NCI-H1694 treated with DMSO at 0.1 percent for 48 hours (cell line): ENCODE results near the gene CXorf51A.
"Not testable (repeated sequence)": the region's sequence is repeated elsewhere in the genome, so short reads cannot be mapped to it uniquely, and the experiment has no call there.

Experiments used
- DNase-seq: peaks from one replicate; lab custom pipeline; 2025; lab: John Stamatoyannopoulos, UW

CXorf51A gene

DNA sequence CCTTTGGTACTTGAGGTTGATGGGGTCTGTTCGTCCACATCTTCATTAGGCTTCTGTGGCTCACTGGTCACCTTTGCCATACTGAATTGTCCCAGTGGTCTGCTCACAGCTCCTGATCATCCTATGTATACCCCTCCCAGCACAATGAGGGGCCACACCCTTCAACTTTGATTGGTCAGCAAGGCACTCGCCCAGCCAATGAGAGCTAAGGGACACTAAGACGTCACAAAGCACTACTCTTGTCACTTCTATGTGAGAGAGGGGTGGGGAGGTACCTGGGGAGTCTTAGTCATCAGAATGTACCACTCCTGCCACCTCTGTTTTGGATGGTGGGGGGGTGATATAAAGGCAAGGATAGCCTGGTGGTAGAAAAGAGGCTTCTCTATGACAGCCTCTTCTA is at the start of gene CXorf51A:
Gene CXorf51A, minus strand, starts transcription at position 101 of the 400 bp plus-strand sequence. Its CDS starts 21 bp downstream, at position 80.
- DNase-seq: not testable (repeated sequence)

DNA sequence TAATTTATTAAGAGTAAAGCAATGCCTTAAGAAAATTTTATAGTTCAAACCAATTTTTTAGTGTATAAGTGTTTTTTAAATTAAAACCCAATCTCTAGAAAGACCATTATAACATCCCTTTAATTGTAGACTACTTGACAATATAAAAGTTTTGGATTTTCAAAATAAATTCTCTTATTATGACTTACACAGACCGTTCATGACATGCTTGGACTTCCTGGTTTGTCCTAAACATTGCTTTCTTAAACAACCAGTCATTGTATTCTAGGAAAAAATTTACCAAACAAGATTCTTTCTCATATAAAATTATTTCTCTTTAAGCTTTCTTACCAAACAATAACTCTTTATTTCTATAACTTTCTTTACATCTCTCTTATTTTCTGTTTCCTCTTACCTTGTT is 49.0 kb upstream of the CXorf51A start:
- no peak for DNase-seq

DNA sequence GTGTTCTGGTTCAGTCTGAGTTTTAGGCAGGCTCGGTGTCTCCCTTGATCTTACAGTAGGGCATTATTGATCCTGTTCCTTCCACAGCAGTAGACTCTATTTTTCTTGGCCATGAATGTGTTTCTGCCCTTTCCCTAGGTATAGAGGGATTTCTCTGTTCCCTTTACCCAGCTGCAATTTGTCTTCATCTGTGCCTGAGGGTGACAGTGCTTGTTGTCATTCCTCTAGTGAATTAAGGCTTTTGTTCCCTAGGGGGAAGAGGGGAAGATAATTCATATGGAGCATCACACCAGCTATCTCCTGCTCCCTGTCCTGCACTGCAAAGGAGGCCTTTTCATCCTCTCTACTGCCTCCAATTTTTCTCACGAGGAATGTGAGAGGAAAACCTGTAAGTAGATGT is 39.7 kb upstream of the CXorf51A start:
- no peak for DNase-seq

DNA sequence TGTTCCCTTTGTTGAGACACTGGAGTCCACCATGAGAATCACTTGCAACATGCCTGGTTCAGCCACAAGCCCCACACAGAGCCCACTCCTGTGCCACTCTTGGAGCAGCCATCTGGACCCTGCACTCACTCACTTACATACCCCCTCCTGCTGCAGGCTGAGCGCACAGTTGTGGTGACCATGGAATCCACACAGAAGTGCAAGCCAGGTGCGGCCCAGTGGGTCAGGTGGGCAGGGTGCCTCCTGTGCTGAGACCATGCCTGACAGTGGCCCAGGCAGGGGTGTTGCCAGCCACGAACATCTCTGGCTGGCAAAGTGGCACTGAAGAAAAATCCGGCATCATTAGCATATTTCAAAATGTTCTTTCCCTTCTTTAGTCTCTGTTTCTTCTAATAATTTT is 17.4 kb upstream of the CXorf51A start:
- no peak for DNase-seq

DNA sequence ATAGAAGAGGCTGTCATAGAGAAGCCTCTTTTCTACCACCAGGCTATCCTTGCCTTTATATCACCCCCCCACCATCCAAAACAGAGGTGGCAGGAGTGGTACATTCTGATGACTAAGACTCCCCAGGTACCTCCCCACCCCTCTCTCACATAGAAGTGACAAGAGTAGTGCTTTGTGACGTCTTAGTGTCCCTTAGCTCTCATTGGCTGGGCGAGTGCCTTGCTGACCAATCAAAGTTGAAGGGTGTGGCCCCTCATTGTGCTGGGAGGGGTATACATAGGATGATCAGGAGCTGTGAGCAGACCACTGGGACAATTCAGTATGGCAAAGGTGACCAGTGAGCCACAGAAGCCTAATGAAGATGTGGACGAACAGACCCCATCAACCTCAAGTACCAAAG is 5.1 kb downstream of the CXorf51A start, which contains the start of gene CXorf51B:
Gene CXorf51B, plus strand, starts transcription at position 301 of the 400 bp plus-strand sequence. Its CDS starts 21 bp downstream, at position 322.
- DNase-seq: not testable (repeated sequence)
